ENCODE results near the gene MAML2.

MAML2 gene

DNA sequence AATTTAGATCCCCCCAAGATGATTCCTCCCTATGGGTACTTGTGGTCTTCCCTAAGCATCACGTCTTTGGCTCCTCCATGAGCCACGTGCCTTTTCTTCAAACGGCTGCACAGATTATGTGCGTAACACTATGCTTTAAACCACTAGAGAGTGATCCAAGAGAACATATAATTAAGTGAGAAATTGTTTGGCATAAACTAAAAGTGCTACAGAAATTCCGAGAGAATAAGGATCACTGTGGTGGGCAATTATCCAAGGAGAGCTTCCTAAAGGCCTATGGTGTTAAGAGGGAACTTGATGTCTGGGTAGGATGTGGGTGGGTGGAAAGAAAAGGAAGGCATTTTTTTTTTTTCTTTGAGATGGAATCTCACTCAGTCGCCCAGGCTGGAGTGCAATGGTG, 110.9 kb downstream of the MAML2 start:
- DNase-seq: no peak

GRCh38 chr11:96230686-96231085, 112.3 kb downstream of the MAML2 start:
- no peak for DNase-seq

GRCh38 chr11:96229354-96229977, 113.5 kb downstream of the MAML2 start:
- no peak for DNase-seq

DNA sequence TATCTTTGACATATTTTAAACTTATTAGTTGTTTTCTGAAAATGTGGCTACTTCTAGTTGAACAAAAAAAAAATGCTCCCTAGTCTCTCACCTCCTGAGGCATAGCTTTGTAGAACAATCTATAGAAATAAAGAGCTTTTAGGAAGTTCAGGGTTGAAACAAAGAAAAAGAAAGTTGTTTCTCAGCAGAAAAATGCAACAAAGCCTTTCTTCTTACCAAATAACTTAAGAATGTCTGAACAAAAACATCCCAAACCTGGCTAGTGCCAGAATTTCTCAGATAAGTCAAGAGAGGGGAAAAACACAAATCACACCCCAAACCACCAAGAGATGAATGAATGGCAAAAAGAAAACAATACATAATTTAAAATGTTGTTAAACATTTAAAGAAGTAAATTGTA, 114.1 kb downstream of the MAML2 start:
- DNase-seq: no peak

- DNase-seq: no peak
Measured at GRCh38 chr11:96228473-96228891, 114.5 kb downstream of the MAML2 start.

DNA sequence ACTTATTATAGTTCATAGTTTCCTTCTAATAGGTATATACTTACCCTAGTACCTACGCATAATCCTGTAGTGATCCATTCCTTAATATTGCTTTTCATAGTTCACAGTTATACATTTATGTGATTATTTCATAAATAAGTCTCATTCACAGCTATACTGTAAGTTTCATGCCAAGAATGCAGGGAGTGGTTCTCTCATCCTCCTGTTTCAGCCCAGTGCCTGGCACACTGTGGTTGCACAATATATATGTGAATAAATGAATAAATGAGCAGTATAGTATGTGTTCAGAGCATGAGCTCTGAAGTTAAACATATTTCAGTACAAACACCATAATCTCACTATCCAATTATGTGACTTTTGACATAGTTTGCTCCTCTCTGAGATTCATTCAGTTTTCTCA, 115.8 kb downstream of the MAML2 start:
- no peak for DNase-seq

GRCh38 chr11:96223083-96223482, 119.9 kb downstream of the MAML2 start:
- no peak for DNase-seq

DNA sequence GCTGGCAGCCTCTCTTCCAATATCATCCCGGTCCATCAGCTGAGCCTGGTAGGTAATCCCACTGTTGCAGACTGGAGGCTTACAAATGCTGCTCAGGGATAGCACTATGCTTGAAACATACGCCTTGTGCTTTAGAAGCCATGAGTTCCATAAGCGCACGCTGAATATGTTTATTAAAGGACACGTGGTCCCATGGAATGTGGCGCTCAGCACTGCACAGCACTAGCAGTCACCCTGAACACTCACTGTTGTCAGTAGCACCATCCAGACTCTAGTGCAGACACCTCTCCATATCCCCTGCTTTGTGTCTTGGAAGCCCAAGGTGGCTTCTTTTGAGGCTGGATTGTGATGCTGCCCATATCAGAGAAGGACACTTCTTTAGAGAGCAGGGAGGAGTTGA, 120.9 kb downstream of the MAML2 start:
- DNase-seq: no peak

GRCh38 chr11:96221244-96222070, 121.5 kb downstream of the MAML2 start:
- no peak for DNase-seq

GRCh38 chr11:96219981-96220623, 122.9 kb downstream of the MAML2 start:
- DNase-seq: no peak

GRCh38 chr11:96218901-96219300, 124.1 kb downstream of the MAML2 start:
- DNase-seq: no peak

GRCh38 chr11:96218006-96218405, 125.0 kb downstream of the MAML2 start:
- no peak for DNase-seq

- DNase-seq: no peak
Measured at GRCh38 chr11:96217206-96217605, 125.8 kb downstream of the MAML2 start.

- no peak for DNase-seq
Measured at GRCh38 chr11:96215826-96216225, 127.2 kb downstream of the MAML2 start.

DNA sequence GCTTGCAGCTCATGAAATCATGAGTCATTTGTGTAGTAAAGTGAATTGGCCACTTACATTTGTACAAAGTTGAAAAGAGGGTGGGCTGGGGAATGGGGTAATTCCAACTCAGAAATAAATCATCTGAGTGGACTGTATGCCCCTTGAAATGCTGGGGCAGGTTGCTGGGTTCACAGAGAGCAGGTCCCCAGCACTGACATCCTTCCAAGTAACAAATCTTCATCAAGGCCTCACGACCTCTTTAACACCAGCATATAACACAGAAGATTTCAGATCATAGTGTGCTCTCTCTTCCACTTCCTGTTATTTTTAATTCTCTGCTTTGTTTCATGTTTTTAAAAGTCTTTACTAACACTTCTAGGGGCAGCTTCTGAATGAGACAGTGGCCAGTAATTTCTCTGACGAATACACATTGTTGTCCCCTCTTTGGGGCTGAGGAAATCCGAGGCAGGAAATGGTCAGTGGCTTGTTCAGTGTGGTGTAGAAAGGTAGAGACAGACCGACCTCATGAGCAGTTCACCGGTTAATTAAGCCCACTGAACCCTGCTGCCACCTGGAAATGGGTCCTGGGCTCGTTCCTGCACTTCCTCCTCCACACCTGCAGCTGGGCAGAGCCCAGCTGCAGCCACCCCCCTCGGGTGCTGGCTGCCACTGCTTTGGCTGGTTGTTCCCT, 127.7 kb downstream of the MAML2 start:
- DNase-seq: peak; percentile 23

DNA sequence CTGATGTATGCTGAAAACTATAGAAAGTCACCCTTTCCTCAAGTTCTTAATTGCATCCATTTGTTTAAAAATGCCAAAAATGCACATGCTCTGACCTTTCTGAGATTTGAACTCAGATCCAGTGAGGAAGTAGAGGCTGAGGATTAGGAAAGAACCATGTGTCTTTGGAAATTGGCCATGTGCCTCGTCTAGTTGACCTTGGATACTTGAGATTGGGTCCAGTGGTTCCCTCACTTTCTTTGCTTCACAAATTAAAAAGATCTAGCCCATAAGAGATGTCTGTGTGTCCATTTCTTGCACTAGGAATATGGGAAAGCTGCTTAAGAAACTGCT, 128.3 kb downstream of the MAML2 start:
- DNase-seq: no peak

- DNase-seq: no peak
Measured at GRCh38 chr11:96213500-96213899, 129.5 kb downstream of the MAML2 start.

DNA sequence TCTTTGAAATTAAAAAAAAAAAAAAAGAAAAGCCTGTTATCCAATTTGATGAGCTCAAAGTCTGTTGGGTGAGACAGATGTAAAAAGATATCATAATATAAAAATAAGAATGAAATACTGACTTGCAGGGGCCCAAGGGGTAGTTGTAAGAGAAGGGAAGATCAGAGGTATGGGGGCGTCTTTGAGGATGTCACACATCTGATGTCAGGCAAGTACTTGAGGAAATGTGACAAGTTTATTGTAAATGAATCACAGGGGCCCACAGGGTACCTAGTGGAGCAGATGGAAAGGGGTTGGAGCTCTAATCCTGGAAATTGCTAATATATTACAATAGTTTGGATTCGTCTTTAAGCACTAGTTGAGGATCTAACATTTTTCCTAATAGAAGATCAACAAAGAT, 131.6 kb downstream of the MAML2 start:
- peak; percentile 34 for DNase-seq

- no peak for DNase-seq
Measured at GRCh38 chr11:96207459-96208449, 135.2 kb downstream of the MAML2 start.

DNA sequence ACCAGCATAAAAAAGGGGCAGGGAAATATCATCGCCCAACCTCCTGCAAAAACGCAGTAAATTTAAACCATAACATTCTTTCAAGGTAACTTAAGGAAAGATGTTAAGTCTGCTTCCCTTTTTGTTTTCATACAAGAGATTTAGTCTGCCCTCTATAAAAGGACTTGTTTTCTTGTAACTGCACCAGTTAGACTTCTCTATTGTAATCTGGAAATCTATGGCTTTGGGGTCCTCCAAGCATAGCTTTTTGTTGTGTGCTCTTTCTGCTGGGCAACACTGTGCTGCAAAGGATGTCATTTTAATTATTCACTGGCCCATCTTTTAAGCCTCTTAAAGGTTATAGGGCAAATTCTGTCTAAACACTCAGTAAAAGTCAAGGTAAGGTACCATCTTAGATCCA, 136.0 kb downstream of the MAML2 start:
- DNase-seq: no peak

- no peak for DNase-seq
Measured at GRCh38 chr11:96205460-96205809, 137.6 kb downstream of the MAML2 start.

- peak; percentile 47 for DNase-seq
Measured at GRCh38 chr11:96204721-96205459, 138.1 kb downstream of the MAML2 start.

Measured in stimulated activated CD4-positive, alpha-beta T cell treated with anti-CD3 and anti-CD28 coated beads, Interleukin-15, amount 100 ng/mL, for 24 hours (primary cell).